GM19395 (cell line): Measurements from ENCODE around the gene GNAT2.

Source experiments
- ATAC-seq: cut with Tn5 transposase; IDR thresholded peaks from one replicate; pipeline ENCODE4 v1.9.1; 2021; ENCODE audit warnings: mild to moderate bottlenecking, moderate library complexity; ENCODE audit not compliant: unreplicated experiment

Gene GNAT2

GRCh38 chr1:109642626-109643025 lies 23.2 kb upstream of the GNAT2 start:
- ATAC-seq, result no peak

GRCh38 chr1:109641861-109642260 lies 22.4 kb upstream of the GNAT2 start:
- no peak for ATAC-seq

- no peak for ATAC-seq
These were observed 21.8 kb upstream of the GNAT2 start for GRCh38 chr1:109641078-109641740.

GRCh38 chr1:109640285-109640865 lies 21.0 kb upstream of the GNAT2 start:
- peak; percentile 80 for ATAC-seq

GRCh38 chr1:109639841-109640184 lies 20.4 kb upstream of the GNAT2 start:
- no peak for ATAC-seq

- ATAC-seq, result no peak
These were observed 19.8 kb upstream of the GNAT2 start for GRCh38 chr1:109639063-109639840.

- no peak for ATAC-seq
These were observed 18.0 kb upstream of the GNAT2 start for GRCh38 chr1:109637446-109637845.

- ATAC-seq, result no peak
These were observed 17.0 kb upstream of the GNAT2 start for GRCh38 chr1:109636201-109636952.

GRCh38 chr1:109635862-109636200 lies 16.4 kb upstream of the GNAT2 start:
- no peak for ATAC-seq

- no peak for ATAC-seq
These were observed 15.6 kb upstream of the GNAT2 start for GRCh38 chr1:109634771-109635750.

GRCh38 chr1:109634292-109634691 lies 14.9 kb upstream of the GNAT2 start:
- no peak for ATAC-seq

GRCh38 chr1:109632671-109633346 lies 13.4 kb upstream of the GNAT2 start:
- ATAC-seq, result no peak

- ATAC-seq, result no peak
These were observed 12.4 kb upstream of the GNAT2 start for GRCh38 chr1:109631513-109632505.

- no peak for ATAC-seq
These were observed 11.6 kb upstream of the GNAT2 start for GRCh38 chr1:109630898-109631512.

- no peak for ATAC-seq
These were observed 10.9 kb upstream of the GNAT2 start for GRCh38 chr1:109630081-109630897.

- ATAC-seq, result no peak
These were observed 10.1 kb upstream of the GNAT2 start for GRCh38 chr1:109629372-109630030.
